Stimulated activated CD4-positive, alpha-beta T cell treated with anti-CD3 and anti-CD28 coated beads, Interleukin-15, amount 100 ng/mL, for 48 hours (primary cell): ENCODE measurements around the gene ASB10.

Experiments
- DNase-seq, 2 donors: peaks; one replicate each; pipeline ENCODE4 v3.0.0-alpha.2; 2020; ENCODE audit warnings: low read depth in 2 of 2

ASB10 gene

DNA sequence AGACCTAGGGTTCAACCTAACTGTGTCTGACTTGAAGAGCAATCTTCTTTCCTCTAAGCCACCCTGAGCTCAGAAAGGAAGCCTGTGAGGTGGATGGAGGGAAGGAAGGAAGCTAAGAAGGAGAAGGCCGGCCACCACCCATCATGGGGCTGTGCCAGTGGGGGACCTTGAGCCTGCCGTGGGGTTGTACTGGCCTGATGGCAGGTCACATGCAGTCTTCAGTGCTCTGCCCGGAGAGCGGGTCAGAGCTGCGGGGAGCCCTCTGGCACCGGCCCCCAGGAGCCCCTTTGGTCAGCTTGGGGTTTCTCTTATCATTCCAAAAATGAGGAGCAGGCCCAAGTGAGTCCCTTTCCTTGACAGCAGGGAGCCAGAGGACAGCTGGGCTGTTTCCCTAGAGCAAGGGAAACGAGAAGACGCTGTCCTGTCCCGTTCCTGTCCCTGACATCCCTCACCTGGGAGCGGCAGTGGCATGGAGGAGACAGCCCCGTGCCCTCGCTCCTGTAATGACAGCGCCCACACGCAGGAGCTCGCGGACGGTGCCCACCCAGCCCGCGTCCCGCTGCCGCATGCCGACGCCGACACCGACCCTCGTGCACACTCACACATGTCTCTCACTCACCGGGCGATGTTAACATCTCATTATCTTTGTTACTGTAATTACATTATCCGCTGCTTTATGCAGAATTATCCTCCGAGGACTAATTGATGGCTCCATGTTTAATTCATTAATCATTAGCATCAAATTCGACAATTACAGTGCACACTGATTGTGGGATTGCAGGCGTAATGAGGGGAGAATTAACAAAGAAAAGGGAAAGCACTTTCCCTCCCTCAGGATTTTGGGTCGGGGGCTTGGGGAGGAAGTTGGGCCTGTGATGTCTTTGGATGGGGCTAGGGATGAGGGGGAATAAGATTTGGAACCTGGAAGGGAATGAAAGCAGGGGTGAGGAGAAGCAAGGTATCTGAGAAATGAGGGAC, 50.9 kb downstream of the ASB10 start:
- no peak for DNase-seq

DNA sequence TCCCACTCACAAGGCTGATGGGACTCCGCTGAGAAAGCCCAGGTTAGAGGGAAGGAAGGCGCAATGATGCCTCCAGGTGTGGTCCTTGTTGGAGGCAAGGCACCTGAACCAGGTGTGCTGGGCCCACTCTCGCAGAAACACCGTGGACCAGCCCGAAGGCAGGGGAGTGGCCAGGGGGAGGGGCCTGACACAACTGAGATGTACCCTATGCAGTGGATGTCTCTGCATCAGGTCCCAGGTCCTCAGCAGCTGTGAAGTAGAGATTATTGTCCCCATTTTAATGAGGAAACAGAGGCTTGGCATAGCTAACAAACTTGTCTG, 51.6 kb downstream of the ASB10 start:
- DNase-seq: no peak

DNA sequence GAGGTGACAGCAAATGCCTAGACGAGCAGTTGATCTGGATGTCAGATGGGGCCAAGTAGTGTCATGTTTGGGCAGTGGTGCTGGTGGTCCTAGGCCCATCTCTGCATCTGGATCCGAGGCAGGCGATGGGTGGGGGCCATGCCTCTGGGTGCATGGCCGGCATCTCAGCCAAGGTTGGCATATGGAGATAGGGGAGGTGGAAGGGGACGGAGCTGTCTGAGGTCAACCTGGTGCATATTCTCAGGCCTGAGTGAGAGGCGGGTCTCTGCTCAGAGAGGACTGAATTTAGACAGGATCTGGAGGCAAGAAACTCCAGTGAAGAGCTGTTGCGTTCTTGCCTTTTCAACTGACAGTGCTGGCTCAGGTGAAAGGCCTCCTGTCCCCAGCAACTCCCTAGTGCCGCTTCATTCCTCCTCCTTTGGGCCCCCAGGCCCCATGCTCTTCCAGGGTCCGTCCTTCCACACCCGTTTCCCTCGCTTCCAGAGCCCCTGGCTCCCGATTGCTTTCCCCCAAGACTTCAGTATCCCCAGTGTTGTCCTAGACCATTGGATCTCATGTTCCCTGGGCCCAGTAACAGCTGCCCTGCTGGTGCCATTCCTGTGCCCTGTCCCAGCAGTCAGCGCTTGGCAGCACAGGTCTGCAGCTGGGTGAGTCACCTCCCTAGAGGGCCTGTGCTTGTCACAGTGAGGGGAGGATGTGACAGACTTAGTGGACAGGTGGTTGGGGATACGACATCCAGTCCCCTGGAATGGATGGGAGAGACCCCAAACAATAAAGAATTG, 52.1 kb downstream of the ASB10 start:
- no peak for DNase-seq

DNA sequence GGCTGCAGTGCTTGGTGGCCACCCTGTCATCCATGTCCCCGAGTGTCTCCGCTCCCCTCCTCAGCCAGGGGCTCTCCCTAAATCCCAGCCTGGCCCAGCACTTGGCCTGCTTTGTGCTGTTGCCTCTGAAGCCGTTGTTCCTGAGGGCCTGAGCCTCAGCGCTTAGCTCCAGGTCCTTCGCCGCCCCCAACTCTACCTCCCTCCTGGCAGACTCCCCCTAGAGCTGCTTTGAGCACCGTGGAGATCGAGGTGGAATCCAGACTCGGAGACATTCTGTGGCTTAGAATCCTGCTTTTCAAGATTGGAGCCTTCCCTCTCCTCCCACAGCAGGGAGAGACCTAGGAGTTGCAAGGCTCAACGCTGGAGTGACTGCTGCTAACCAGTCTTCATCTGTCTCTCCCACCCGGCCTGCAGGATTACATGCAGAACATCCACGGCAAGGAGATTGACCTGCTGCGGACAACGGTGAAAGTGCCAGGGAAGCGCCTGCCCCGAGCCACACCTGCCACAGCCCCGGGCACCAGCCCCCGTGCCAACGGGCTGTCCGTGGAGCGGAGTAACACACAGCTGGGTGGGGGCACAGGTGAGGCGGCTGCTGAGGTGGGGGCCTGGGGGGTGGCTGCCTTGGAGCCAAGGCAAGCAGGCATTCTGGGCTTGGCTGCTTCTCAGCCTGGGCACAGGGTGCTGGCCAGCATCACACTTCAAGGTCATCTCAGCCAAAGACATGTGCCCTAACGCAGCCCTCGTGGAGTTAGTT, 52.9 kb downstream of the ASB10 start:
- no peak for DNase-seq

DNA sequence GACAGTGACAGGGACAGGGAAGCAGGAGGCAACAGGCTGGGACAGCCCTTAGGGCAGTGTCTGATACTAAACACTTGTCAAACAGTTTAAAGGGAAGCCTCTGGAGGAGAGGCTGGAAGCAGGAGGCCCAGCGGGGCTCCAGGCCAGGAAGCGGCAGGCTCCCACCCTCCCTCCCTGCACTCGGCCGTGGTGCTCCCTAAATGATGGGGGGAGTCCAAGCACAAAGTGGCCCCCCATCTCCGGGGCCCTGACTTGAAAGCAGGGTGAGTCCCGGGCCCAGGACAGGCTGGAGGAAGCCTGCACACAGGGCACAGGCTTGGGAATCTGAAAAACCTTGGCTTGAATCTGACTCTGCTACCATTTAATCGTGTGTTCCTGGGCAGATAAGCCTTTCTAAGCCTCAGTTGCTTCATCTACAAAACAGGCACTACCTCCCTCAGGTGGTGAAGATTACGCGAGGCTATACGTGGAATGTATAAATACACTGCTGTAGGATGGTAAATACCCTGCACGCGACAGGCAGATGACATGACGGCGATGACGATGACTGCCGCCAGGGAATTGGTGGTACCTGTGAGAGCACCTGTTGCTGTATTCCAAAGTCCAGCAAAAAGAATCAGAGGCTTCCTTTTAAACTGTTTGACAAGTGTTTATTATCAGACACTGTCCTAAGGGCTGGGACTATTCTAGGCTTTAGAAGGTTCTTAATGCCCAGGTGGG, 53.6 kb downstream of the ASB10 start:
- no peak for DNase-seq

DNA sequence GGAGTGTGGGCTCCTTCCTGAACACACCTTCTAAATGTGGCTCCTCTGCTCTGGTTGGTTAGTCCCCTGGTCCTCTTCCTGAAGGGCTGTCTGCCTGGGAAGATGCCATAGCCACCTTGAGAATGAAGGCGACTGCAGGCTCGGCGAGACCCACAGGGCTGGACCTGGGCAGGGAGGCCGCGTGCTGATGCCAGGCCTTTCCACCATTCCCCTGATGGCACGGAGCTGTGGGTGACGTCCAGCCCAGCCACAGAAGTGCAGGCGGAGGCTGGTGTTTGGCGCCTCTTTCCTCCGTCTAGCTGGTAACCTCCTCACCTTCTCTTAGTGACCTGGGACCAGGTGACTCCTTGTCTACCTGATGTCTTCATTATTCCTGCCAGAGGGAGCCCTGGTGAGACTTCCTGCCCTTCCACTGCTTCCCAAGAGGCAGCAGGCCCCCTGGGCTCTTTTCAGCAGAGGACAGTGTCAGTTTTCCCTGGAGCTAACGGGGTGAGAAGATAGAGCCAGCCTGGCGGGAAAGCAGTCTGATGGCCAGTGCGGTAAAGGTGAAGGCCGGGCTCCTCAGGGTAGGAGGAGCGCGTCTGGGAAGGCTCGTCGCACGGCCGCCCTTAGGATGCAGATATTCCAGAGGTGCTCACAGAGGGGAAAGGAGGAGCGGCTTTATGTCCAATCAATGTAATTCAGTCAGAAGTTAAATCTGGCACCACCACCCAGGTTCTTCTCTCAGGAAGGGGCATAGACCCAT, 54.4 kb downstream of the ASB10 start:
- no peak for DNase-seq

DNA sequence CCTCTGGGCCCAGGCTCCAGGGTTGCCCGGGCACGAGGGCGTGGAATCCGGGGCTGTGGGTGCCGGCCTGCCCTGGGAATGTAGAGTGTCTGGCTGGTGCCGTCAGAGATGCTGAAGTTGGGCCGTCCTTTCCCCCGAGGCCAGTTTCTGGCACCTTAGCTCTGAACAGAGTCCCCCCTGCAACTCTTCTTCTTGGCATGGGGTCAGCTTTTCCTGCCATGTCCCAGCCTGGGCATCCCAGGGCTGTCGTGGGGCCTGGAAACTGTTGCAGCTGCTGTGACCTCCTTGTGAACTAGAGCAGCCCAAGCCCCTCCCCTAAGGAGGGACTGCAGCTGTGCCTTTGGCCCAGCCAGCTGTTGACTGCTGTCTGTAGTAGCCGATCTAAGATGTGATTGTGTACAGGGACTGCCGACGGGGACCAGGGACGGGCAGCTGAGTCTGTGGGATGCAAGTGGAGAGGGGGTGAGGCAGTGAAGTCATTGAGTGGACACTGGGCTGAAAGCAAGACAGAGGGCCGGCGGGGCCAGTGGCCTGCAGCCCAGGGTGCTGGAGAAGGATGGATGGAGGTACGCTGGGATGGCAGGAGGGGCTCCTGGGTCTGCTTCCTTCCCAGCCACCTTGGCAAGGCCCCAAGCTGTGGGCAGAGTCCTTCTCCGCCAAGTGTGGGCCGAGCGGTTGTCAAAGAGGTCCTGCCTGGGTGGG, 55.3 kb downstream of the ASB10 start:
- no peak for DNase-seq

DNA sequence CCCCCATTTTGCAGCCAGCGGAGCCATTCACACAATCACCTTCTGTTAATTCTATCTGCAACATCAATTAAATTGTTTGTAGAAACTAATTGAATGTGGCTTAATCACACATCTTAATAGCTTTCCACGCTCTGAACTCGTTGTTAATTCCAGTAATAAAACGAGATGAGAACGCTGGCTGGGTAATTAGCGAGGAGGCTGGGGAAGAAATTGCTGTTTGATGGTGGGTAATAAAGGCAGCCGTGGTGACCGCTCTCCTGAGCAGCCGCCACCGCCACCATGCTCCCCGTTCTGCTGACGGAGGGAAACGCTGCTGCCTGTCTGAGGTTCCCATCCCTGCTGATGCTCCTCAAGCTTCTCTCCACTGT, 55.8 kb downstream of the ASB10 start:
- DNase-seq: no peak

DNA sequence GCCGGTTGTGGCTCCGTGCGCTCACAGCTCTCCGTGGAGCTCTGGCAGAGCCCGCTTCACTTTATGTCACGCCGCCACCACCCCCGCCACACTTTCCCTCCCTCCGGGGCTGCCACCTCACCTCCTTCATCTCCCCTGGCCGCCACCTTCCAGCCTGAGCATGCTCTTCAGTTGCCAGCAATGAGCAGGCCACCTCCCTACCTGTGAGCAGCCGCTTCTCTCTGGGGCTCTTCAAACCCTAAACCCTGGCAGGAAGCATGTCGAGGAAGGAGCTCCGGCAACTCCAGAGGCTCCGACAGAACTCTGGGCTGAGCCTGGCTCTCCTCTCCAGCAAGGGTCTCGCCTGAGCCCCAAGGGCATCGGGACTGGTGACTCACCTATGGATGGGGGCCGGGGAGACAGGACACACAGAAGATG, 56.3 kb downstream of the ASB10 start:
- no peak for DNase-seq

DNA sequence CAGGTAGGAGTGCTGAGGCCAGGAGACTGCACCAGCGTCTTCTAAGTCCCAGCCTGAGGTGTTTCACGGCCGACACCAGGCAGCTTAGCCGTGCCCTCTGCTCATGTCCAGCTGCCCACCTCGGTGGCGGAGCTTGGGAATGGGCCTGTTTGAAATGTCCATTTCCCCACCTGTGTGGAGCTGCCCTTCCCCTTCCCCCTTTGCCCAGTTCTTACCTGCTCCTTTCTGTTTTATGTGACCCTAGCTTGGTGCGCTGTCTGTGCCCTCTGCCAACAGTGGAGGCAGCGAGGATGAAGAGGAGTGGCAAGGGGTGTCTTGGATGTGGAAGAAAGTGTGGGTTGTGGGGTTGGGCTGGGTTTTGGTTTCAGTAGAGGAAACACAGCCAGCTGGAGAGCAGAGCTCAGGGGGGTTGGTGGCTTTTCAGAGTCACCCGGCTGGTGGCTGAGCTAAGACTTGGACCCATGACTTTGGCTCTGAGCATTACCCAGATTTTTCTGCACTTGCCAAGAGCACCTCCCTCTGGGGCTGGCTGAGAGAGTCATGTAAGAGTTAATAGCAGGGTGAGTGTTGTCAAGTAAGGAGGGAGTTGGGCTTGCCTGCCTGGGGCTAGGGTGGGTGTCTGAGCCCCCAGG, 57.0 kb downstream of the ASB10 start:
- DNase-seq: no peak

DNA sequence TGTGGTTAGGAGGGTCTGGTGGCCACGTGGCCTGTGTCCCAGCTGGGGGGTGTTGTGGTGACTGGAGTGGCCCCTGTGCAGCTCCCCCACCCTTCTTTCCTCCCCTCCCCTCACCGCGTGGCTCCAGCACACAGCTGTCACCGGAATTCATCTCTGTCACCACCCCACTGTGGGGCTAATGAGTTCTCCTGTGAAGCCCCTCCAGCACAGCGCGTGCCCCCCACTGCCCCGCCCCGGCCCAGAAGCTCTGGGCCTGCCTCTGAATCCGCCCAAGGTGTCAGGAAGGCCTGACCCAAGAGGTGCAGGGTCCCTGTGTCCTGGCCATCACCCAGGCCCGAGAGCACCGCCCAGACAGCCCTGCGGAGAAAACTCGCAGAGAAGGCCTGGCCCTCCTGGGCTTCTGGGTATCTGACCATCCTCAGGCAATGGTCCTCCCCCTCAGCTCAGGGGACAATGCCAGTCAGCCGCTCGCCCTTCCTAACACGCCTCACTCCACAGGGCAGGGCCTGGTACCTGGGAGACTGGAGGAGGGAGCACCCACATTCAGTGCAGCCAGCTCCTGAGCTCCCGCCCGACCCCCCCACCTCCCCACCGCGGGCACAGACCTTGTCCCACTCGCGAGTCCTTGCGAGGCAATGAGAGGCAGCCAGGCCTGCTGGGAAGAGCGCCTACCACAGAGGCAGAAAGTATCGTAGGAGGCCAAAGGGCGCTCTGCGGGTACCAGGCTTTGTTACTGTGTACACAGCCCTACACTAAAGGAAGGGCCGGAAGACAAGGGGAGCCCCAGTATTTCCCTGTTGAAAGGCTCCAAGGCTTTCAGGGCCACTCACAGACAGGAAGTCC, 57.7 kb downstream of the ASB10 start:
- no peak for DNase-seq

DNA sequence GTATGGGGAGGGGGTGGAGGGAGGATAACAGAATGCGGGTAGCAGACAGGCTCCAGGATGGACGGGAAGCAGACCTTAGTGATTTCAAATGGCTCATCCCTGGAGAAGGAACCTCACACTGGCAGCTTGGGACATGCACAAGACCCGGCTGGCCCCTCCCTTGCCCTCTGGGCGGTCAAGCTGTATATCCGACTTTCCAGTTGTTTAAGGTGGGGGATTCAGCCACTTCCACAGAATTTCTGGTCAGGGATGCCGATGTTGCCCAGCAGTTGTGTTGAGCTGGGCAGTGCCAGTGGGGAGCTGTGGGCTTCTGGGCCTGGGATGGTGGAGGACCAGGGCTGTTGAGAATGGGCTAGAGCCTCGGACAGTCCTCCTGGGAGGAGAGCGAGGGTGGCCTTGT, 58.3 kb downstream of the ASB10 start:
- DNase-seq: no peak

DNA sequence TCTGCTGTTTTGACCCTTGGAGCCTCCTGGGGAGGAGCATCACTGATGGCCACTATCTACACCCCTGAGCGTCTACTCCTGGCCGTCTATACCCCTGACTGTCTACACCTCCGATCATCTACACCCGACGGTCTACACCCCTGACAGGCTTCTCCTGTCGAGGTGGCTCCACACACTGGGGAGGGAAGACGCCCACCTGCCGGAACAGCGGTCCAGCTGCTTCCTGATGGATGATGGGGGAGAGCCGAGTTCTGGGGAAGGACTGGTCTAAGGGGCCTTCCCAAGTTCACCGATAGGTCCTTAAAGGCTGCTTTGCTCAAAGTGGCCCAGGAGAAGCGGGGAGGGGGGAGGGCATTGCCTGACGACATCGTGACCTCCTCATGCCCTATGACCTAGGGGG, 58.9 kb downstream of the ASB10 start:
- DNase-seq: no peak

DNA sequence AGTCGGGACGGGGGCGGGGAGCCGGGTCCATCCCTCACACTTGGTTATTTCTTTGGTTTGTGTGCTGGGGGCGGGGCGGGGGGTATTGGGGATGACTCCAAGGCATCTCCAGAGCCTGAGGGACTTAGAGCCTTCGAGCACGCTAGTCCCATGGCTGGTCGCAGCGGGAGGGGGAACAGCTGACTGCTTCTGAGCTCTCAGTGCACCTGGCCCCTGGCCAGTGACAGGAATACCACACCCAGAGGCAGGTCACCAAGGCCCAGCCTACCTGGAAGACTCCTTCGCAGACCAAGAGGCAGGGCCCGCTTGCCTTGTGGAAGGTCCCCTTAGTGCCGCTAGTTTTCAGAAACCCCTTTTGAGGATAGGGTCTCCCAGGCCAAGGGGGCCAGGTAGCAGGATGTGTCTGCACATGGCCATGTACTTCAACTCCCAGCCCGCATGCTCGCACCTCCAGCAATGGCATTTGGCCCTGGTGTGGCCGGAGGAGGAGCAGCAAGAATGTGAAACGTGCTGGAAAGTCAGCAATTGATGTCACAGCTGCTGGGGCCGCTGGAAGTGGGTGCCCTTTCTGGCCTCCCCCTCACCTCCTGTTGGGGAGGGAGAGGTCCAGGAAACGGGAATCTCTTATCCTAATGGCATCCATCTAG, 60.4 kb downstream of the ASB10 start:
- no peak for DNase-seq

DNA sequence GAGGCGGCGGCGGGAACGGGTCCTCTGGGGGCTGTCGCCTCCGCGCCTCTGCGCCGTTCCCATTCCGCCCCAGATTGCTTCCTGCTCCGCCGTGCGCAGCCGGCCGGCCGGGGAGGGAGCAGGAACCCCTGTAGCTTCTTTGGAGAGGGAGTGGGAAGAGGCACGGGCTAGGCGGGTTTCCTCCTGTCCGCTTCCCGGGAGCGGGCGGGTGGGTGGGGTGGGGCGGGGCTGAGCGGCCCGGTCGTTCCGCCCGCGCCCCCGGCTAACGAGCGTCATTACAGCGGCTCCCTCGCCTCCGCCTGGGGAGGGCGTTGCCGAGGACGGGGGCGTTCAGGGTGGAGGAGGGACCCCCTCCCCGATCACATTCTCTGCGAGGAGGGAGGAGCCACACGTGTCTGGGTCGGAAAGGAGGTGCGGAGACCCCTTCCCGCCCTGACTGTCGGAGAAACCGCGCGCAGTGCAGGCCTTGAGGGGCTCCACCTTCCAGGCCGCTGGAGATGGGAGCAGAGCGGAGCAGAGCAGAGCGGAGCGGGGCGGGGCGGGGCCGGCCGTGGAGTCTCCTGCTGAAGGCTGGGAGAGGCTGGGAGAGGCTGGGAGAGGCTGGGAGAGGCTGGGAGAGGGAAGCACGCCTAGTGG, 61.1 kb downstream of the ASB10 start:
- no peak for DNase-seq
